ENCODE data around the gene F13A1. TPM values are rescaled to one million over a fixed set of nuclear protein-coding genes. Genes with fewer than 3 reads are reported as not detected.

The F13A1 gene
- total RNA-seq, 4 donors from 2014 or later, result 110 to 530 (median 347) TPM

GRCh38 chr6:6193221-6193745, 127.2 kb downstream of the F13A1 start:
- TF ChIP-seq CTCF (IDR thresholded peaks at IDR 0.05; ENCODE audit: low read depth), result no peak

- TF ChIP-seq CTCF (IDR thresholded peaks at IDR 0.05; ENCODE audit: low read depth), result no peak
These were observed 128.6 kb downstream of the F13A1 start for GRCh38 chr6:6191909-6192308.

GRCh38 chr6:6191476-6191875, 129.0 kb downstream of the F13A1 start:
- TF ChIP-seq CTCF (IDR thresholded peaks at IDR 0.05; ENCODE audit: low read depth), result no peak

GRCh38 chr6:6180684-6181083, 139.8 kb downstream of the F13A1 start:
- TF ChIP-seq CTCF (IDR thresholded peaks at IDR 0.05; ENCODE audit: low read depth), result no peak

- no peak for TF ChIP-seq CTCF (IDR thresholded peaks at IDR 0.05; ENCODE audit: low read depth)
These were observed 140.4 kb downstream of the F13A1 start for GRCh38 chr6:6179858-6180623.

- no peak for TF ChIP-seq CTCF (IDR thresholded peaks at IDR 0.05; ENCODE audit: low read depth)
These were observed 141.7 kb downstream of the F13A1 start for GRCh38 chr6:6178795-6179194.

GRCh38 chr6:6177754-6178153, 142.7 kb downstream of the F13A1 start:
- TF ChIP-seq CTCF (IDR thresholded peaks at IDR 0.05; ENCODE audit: low read depth), result no peak

All from subcutaneous adipose tissue (tissue), 4 donors.